SW 1271 (cell line): ENCODE data around the gene HOXB3.

Experiments used
- DNase-seq, 2 experiments: peaks; one replicate each; lab custom pipeline; 2025; lab: John Stamatoyannopoulos, UW

The HOXB3 gene

GRCh38 chr17:48589831-48590606 lies at the start of gene HOXB3:
Gene HOXB3, minus strand, starts transcription at chr17:48590241. Its CDS starts 37,767 bp downstream, at chr17:48552474.
- DNase-seq: no peak

GRCh38 chr17:48639136-48639535 lies 49.1 kb upstream of the HOXB3 start:
- no peak for DNase-seq

GRCh38 chr17:48637323-48638260 lies 47.6 kb upstream of the HOXB3 start:
- no peak for DNase-seq

- DNase-seq: no peak
Measured at GRCh38 chr17:48636177-48637018, 46.4 kb upstream of the HOXB3 start.

- DNase-seq: no peak
Measured at GRCh38 chr17:48634493-48635208, 44.6 kb upstream of the HOXB3 start.

GRCh38 chr17:48633266-48633677 lies 43.2 kb upstream of the HOXB3 start:
- no peak for DNase-seq

- no peak for DNase-seq
Measured at GRCh38 chr17:48632579-48633265, 42.7 kb upstream of the HOXB3 start.

- no peak for DNase-seq
Measured at GRCh38 chr17:48631693-48632578, 41.9 kb upstream of the HOXB3 start.

- DNase-seq: no peak
Measured at GRCh38 chr17:48630925-48631692, 41.1 kb upstream of the HOXB3 start.

GRCh38 chr17:48630009-48630924 lies 40.2 kb upstream of the HOXB3 start:
- DNase-seq: no peak

GRCh38 chr17:48629411-48629759 lies 39.3 kb upstream of the HOXB3 start:
- no peak for DNase-seq

GRCh38 chr17:48628649-48629410 lies 38.8 kb upstream of the HOXB3 start:
- no peak for DNase-seq

GRCh38 chr17:48627623-48628521 lies 37.8 kb upstream of the HOXB3 start:
- DNase-seq: no peak

GRCh38 chr17:48627118-48627597 lies 37.1 kb upstream of the HOXB3 start:
- DNase-seq: no peak

- DNase-seq: no peak
Measured at GRCh38 chr17:48626245-48627117, 36.4 kb upstream of the HOXB3 start, which contains the start of gene HOXB9. Gene HOXB9, minus strand, starts transcription at chr17:48626358. Its CDS starts 89 bp downstream, at chr17:48626269.
